Activated T-helper 1 cell treated with anti-CD3 and anti-CD28 coated beads, Interleukin-12 subunit alpha, Interleukin-12 subunit beta, Interleukin-2, Interleukin-4 antibody, amounts not matched to agents 30 ng/mL and 10 ng/mL and 1 ng/mL, durations not matched to agents 14 hours and 24 hours and 36 hours (primary cell): ENCODE results near the gene GPC1. TPM values are rescaled to one million over a fixed set of nuclear protein-coding genes. Genes with fewer than 3 reads are reported as not detected.

Experiments used
- DNase-seq: peaks from one replicate; pipeline ENCODE4 v3.0.0; 2021; ENCODE audit warnings: low spot score
- H3K27ac Mint-ChIP-seq: one replicate; pipeline ENCODE4 v1.8.0; 2021; ENCODE audit warnings: mild to moderate bottlenecking, mixed read lengths
- H3K27me3 Mint-ChIP-seq: one replicate; pipeline ENCODE4 v1.8.0; 2022; ENCODE audit warnings: mild to moderate bottlenecking, moderate library complexity, mixed read lengths; ENCODE audit not compliant: insufficient read depth
- H3K36me3 Mint-ChIP-seq: one replicate; pipeline ENCODE4 v1.8.0; 2021; ENCODE audit warnings: low read depth, mixed read lengths
- H3K4me1 Mint-ChIP-seq: one replicate; pipeline ENCODE4 v1.8.0; 2021; ENCODE audit warnings: low read depth, mixed read lengths
- H3K4me3 Mint-ChIP-seq: one replicate; pipeline ENCODE4 v1.8.0; 2021; ENCODE audit warnings: mild to moderate bottlenecking, moderate library complexity, mixed read lengths
- H3K9me3 Mint-ChIP-seq: one replicate; pipeline ENCODE4 v1.8.0; 2021; ENCODE audit warnings: mixed read lengths
- intact Hi-C: fragments of 100-400 bp; cut with micrococcal nuclease; formaldehyde crosslinking; loops from one replicate; pipeline ENCODE4 v1.15.1; 2024
- total RNA-seq: library from RNA; stranded (reverse); gene quantifications from 2 replicates; pipeline ENCODE4 v1.2.3, GENCODE V29; 2022

GPC1 gene
- total RNA-seq, 1 donor from 2014 or later = 6.2 TPM

GRCh38 chr2:240463274-240463865, 27.9 kb downstream of the GPC1 start:
- intact Hi-C loops = no loop called here
- H3K9me3 Mint-ChIP-seq = no peaks in the 10 kb centered on the region
- DNase-seq = no peak
- H3K4me1 Mint-ChIP-seq = no peaks in the 10 kb centered on the region
- H3K4me3 Mint-ChIP-seq = no peak overlapping the region
- H3K27me3 Mint-ChIP-seq = no peaks in the 10 kb centered on the region
- H3K36me3 Mint-ChIP-seq = no peaks in the 10 kb centered on the region
- H3K27ac Mint-ChIP-seq = no peak overlapping the region

GRCh38 chr2:240463866-240464481, 28.5 kb downstream of the GPC1 start:
- H3K4me1 Mint-ChIP-seq = no peaks in the 10 kb centered on the region
- no peaks in the 10 kb centered on the region for H3K27me3 Mint-ChIP-seq
- no peak overlapping the region for H3K27ac Mint-ChIP-seq
- no peaks in the 10 kb centered on the region for H3K36me3 Mint-ChIP-seq
- intact Hi-C loops = no loop called here
- H3K9me3 Mint-ChIP-seq = no peaks in the 10 kb centered on the region
- no peak for DNase-seq
- H3K4me3 Mint-ChIP-seq = no peak overlapping the region

DNA sequence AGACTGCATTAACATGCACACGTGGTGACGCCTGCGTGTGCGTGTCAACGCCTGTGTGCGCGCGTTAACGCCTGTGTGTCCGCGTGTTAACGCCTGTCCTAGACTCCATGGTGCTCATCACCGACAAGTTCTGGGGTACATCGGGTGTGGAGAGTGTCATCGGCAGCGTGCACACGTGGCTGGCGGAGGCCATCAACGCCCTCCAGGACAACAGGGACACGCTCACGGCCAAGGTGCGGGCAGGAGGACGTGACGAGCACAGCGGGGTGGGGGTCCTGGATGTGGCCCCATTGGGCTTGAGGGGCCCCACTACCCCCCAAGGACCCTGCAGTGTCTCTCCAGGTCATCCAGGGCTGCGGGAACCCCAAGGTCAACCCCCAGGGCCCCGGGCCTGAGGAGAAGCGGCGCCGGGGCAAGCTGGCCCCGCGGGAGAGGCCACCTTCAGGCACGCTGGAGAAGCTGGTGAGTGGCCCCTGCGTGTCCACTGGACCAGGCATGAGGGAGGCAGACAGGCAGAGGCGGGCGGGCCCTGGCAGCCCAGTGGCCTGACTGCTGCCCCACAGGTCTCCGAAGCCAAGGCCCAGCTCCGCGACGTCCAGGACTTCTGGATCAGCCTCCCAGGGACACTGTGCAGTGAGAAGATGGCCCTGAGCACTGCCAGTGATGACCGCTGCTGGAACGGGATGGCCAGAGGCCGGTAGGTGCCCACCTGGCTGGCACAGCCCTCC, 29.2 kb downstream of the GPC1 start:
- no peaks in the 10 kb centered on the region for H3K27me3 Mint-ChIP-seq
- DNase-seq = no peak
- intact Hi-C loops = no loop called here
- no peaks in the 10 kb centered on the region for H3K9me3 Mint-ChIP-seq
- no peaks in the 10 kb centered on the region for H3K36me3 Mint-ChIP-seq
- no peak overlapping the region for H3K27ac Mint-ChIP-seq
- H3K4me3 Mint-ChIP-seq = no peak overlapping the region
- no peaks in the 10 kb centered on the region for H3K4me1 Mint-ChIP-seq

DNA sequence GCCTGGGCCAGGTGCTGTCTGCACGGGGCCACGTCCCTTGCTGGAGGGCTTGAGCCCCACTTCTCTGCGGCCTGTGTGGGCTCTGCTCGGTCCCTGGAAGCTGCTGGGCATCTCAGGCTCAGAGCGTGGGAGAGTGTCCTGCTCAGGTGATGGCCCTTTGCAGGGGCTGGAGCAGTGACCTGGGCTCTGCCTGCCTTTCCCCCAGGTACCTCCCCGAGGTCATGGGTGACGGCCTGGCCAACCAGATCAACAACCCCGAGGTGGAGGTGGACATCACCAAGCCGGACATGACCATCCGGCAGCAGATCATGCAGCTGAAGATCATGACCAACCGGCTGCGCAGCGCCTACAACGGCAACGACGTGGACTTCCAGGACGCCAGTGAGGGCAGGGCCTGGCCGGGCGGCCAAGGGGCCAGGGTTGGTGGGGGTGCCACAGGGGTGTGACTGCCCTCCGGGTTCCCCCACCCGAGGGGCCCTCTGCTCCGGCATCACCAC, 29.9 kb downstream of the GPC1 start:
- intact Hi-C loops = no loop called here
- Mint-ChIP-seq H3K9me3 (no peaks in the 10 kb centered on the region), H3K4me1 (no peaks in the 10 kb centered on the region), H3K36me3 (no peaks in the 10 kb centered on the region), H3K4me3 (no peak overlapping the region), H3K27ac (no peak overlapping the region), H3K27me3 (no peaks in the 10 kb centered on the region)
- no peak for DNase-seq

DNA sequence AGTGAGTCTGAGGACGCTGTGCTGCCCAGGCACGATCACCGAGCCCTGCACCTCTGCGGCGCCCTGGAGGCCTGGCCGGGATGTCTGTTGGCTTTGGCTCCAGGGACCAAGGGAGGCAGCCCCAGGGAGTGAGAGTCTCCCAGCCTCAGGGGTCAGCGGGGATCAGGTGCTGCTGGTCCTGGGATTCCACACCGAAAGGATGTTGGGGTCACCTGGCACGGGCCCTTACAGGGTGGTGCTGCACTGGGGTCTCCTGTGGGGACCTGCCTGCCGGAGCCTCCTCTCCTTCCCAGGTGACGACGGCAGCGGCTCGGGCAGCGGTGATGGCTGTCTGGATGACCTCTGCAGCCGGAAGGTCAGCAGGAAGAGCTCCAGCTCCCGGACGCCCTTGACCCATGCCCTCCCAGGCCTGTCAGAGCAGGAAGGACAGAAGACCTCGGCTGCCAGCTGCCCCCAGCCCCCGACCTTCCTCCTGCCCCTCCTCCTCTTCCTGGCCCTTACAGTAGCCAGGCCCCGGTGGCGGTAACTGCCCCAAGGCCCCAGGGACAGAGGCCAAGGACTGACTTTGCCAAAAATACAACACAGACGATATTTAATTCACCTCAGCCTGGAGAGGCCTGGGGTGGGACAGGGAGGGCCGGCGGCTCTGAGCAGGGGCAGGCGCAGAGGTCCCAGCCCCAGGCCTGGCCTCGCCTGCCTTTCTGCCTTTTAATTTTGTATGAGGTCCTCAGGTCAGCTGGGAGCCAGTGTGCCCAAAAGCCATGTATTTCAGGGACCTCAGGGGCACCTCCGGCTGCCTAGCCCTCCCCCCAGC, 30.5 kb downstream of the GPC1 start:
- intact Hi-C loops = no loop called here

GRCh38 chr2:240466579-240467148, 31.2 kb downstream of the GPC1 start:
- intact Hi-C loops = no loop called here

More for the DNA sequence above, 30.5 kb downstream of the GPC1 start:
- Mint-ChIP-seq H3K27me3 (no peaks in the 10 kb centered on the region), H3K4me1 (no peaks in the 10 kb centered on the region), H3K36me3 (no peaks in the 10 kb centered on the region), H3K27ac (no peak overlapping the region), H3K4me3 (no peak overlapping the region), H3K9me3 (no peaks in the 10 kb centered on the region)
- DNase-seq = no peak

GRCh38 chr2:240467149-240467642, 31.7 kb downstream of the GPC1 start:
- no peak overlapping the region for H3K27ac Mint-ChIP-seq
- H3K4me3 Mint-ChIP-seq = no peak overlapping the region
- intact Hi-C loops = no loop called here

More at GRCh38 chr2:240466579-240467148, 31.2 kb downstream of the GPC1 start:
- no peaks in the 10 kb centered on the region for H3K36me3 Mint-ChIP-seq
- no peak overlapping the region for H3K27ac Mint-ChIP-seq
- no peak for DNase-seq
- H3K9me3 Mint-ChIP-seq = peaks cover 4% of the 10 kb centered on the region
- H3K27me3 Mint-ChIP-seq = no peaks in the 10 kb centered on the region
- no peaks in the 10 kb centered on the region for H3K4me1 Mint-ChIP-seq
- H3K4me3 Mint-ChIP-seq = no peak overlapping the region

GRCh38 chr2:240467659-240468302, 32.3 kb downstream of the GPC1 start:
- no peak for DNase-seq
- H3K36me3 Mint-ChIP-seq = no peaks in the 10 kb centered on the region
- intact Hi-C loops = no loop called here
- H3K4me3 Mint-ChIP-seq = no peak overlapping the region
- peaks cover 4% of the 10 kb centered on the region for H3K9me3 Mint-ChIP-seq
- no peak overlapping the region for H3K27ac Mint-ChIP-seq
- no peaks in the 10 kb centered on the region for H3K27me3 Mint-ChIP-seq
- no peaks in the 10 kb centered on the region for H3K4me1 Mint-ChIP-seq

More at GRCh38 chr2:240467149-240467642, 31.7 kb downstream of the GPC1 start:
- Mint-ChIP-seq H3K9me3 (peaks cover 4% of the 10 kb centered on the region), H3K27me3 (no peaks in the 10 kb centered on the region), H3K4me1 (no peaks in the 10 kb centered on the region), H3K36me3 (no peaks in the 10 kb centered on the region)
- DNase-seq = no peak

- no peak for DNase-seq
These were observed 33.1 kb downstream of the GPC1 start for GRCh38 chr2:240468303-240469238.

DNA sequence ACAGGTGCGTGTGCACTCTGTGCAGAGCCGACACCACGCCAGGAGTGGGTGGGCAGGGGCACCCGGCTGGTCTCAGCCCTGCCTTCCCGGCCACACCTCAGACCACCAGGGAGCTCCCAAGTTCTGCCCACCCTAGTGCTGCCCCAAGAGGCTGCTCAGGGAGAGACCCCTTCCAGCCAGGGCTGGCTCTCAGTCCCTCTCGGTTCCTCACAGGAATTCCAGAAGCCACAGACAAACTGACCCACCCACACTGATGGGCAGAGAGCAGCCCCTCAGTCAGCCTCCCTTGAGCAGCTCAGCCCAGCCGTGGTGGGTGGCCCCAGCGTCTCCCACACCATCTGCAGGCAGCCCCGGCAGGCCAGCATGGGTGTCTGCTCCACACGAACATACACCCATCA, 33.8 kb downstream of the GPC1 start:
- H3K36me3 Mint-ChIP-seq = no peaks in the 10 kb centered on the region
- no peaks in the 10 kb centered on the region for H3K27me3 Mint-ChIP-seq
- intact Hi-C loops = no loop called here
- H3K4me3 Mint-ChIP-seq = no peak overlapping the region
- no peak for DNase-seq
- H3K4me1 Mint-ChIP-seq = no peaks in the 10 kb centered on the region
- H3K27ac Mint-ChIP-seq = no peak overlapping the region
- peaks cover 13% of the 10 kb centered on the region for H3K9me3 Mint-ChIP-seq

More at GRCh38 chr2:240468303-240469238, 33.1 kb downstream of the GPC1 start:
- no peaks in the 10 kb centered on the region for H3K4me1 Mint-ChIP-seq
- peaks cover 10% of the 10 kb centered on the region for H3K9me3 Mint-ChIP-seq
- H3K27ac Mint-ChIP-seq = no peak overlapping the region
- no peak overlapping the region for H3K4me3 Mint-ChIP-seq
- intact Hi-C loops = no loop called here
- H3K36me3 Mint-ChIP-seq = no peaks in the 10 kb centered on the region
- H3K27me3 Mint-ChIP-seq = no peaks in the 10 kb centered on the region

DNA sequence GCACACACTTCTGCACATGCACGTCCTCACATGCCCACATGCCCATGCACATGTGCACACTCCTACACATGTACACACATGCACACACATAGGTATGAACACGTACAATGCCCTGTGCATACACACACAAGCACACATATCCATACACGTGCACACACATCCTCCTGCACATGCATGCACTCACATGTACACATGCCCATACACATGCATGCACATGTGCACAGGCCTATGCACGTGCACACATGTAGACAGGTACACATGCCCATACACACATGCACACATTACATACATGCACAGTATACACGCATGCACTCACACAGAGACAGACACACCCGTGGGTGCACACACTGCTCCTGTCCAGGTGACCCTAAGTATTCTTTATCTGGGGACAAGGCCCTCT, 34.3 kb downstream of the GPC1 start:
- intact Hi-C loops = no loop called here
- peaks cover 16% of the 10 kb centered on the region for H3K9me3 Mint-ChIP-seq
- H3K4me3 Mint-ChIP-seq = no peak overlapping the region
- H3K27me3 Mint-ChIP-seq = no peaks in the 10 kb centered on the region
- H3K27ac Mint-ChIP-seq = no peak overlapping the region
- no peaks in the 10 kb centered on the region for H3K36me3 Mint-ChIP-seq
- no peak for DNase-seq
- no peaks in the 10 kb centered on the region for H3K4me1 Mint-ChIP-seq
